Nephron (organoid): ENCODE data around the gene HK2.

ENCODE experiments used
- H3K27ac Mint-ChIP-seq, 3 experiments: 2 replicates each; pipeline ENCODE4 v1.8.0; 2020; ENCODE audit warnings: mixed read lengths in 3 of 3, mild to moderate bottlenecking in 2 of 3, moderate library complexity in 1 of 3
- H3K27me3 Mint-ChIP-seq: 2 replicates; pipeline ENCODE4 v1.8.0; 2021; ENCODE audit warnings: low read depth, mild to moderate bottlenecking, moderate library complexity, mixed read lengths
- H3K36me3 Mint-ChIP-seq: 2 replicates; pipeline ENCODE4 v1.8.0; 2020; ENCODE audit warnings: low read depth, mixed read lengths
- H3K4me1 Mint-ChIP-seq: 2 replicates; pipeline ENCODE4 v1.8.0; 2020; ENCODE audit warnings: mixed read lengths
- H3K4me3 Mint-ChIP-seq, 3 experiments: 2 replicates each; pipeline ENCODE4 v1.8.0; 2020; ENCODE audit warnings: mild to moderate bottlenecking in 3 of 3, mixed read lengths in 3 of 3, moderate library complexity in 2 of 3
- H3K9me3 Mint-ChIP-seq: 2 replicates; pipeline ENCODE4 v1.8.0; 2020; ENCODE audit warnings: mixed read lengths
- CTCF ChIP-seq, 3 experiments: fragments of 200-600 bp; sonication (generic); IDR thresholded peaks; one replicate each; pipeline ENCODE4 v1.5.0; 2021; ENCODE audit warnings: antibody characterized with exemption in 3 of 3; ENCODE audit not compliant: unreplicated experiment in 3 of 3

Gene HK2

GRCh38 chr2:74841641-74842040 lies 7.7 kb downstream of the HK2 start:
- Mint-ChIP-seq H3K4me3 (no peak overlapping the region), H3K36me3 (no peaks in the 10 kb centered on the region), H3K9me3 (no peaks in the 10 kb centered on the region), H3K4me1 (peaks cover 24% of the 10 kb centered on the region), H3K27me3 (no peaks in the 10 kb centered on the region), H3K27ac (no peak overlapping the region)
- no peak for TF ChIP-seq CTCF (IDR thresholded peaks at IDR 0.05; ENCODE audit: unreplicated experiment in 3 of 3)

GRCh38 chr2:74843433-74843832 lies 9.5 kb downstream of the HK2 start:
- H3K27ac Mint-ChIP-seq: peak overlapping the region in 2 of 3 experiments; percentile 9 to 17
- peaks cover 22% of the 10 kb centered on the region for H3K4me1 Mint-ChIP-seq
- no peak overlapping the region for H3K4me3 Mint-ChIP-seq
- no peaks in the 10 kb centered on the region for H3K9me3 Mint-ChIP-seq
- H3K36me3 Mint-ChIP-seq: no peaks in the 10 kb centered on the region
- no peak for TF ChIP-seq CTCF (IDR thresholded peaks at IDR 0.05; ENCODE audit: unreplicated experiment in 3 of 3)
- no peaks in the 10 kb centered on the region for H3K27me3 Mint-ChIP-seq

- peaks cover 22% of the 10 kb centered on the region for H3K4me1 Mint-ChIP-seq
- no peak for TF ChIP-seq CTCF (IDR thresholded peaks at IDR 0.05; ENCODE audit: unreplicated experiment in 3 of 3)
- H3K27ac Mint-ChIP-seq: peak overlapping the region in 2 of 3 experiments; percentile 9 to 17
- H3K36me3 Mint-ChIP-seq: no peaks in the 10 kb centered on the region
- no peaks in the 10 kb centered on the region for H3K9me3 Mint-ChIP-seq
- H3K27me3 Mint-ChIP-seq: no peaks in the 10 kb centered on the region
- no peak overlapping the region for H3K4me3 Mint-ChIP-seq
Measured at GRCh38 chr2:74843899-74844298, 10.0 kb downstream of the HK2 start.

GRCh38 chr2:74844752-74845151 lies 10.8 kb downstream of the HK2 start:
- H3K36me3 Mint-ChIP-seq: no peaks in the 10 kb centered on the region
- TF ChIP-seq CTCF (IDR thresholded peaks at IDR 0.05; ENCODE audit: unreplicated experiment in 3 of 3): no peak
- no peak overlapping the region for H3K27ac Mint-ChIP-seq
- H3K4me3 Mint-ChIP-seq: no peak overlapping the region
- H3K4me1 Mint-ChIP-seq: peaks cover 22% of the 10 kb centered on the region
- H3K27me3 Mint-ChIP-seq: no peaks in the 10 kb centered on the region
- H3K9me3 Mint-ChIP-seq: no peaks in the 10 kb centered on the region

GRCh38 chr2:74845217-74845751 lies 11.4 kb downstream of the HK2 start:
- Mint-ChIP-seq H3K9me3 (no peaks in the 10 kb centered on the region), H3K36me3 (no peaks in the 10 kb centered on the region), H3K27ac (peak overlapping the region; percentile 38 to 51 (median 39)), H3K4me3 (no peak overlapping the region), H3K27me3 (no peaks in the 10 kb centered on the region), H3K4me1 (peaks cover 22% of the 10 kb centered on the region)
- no peak for TF ChIP-seq CTCF (IDR thresholded peaks at IDR 0.05; ENCODE audit: unreplicated experiment in 3 of 3)

- Mint-ChIP-seq H3K4me1 (peaks cover 22% of the 10 kb centered on the region), H3K9me3 (no peaks in the 10 kb centered on the region), H3K4me3 (no peak overlapping the region), H3K27ac (no peak overlapping the region), H3K36me3 (no peaks in the 10 kb centered on the region), H3K27me3 (no peaks in the 10 kb centered on the region)
- no peak for TF ChIP-seq CTCF (IDR thresholded peaks at IDR 0.05; ENCODE audit: unreplicated experiment in 3 of 3)
Measured at GRCh38 chr2:74845991-74846390, 12.1 kb downstream of the HK2 start.
